KOPT-K1 (cell line): Measurements from ENCODE around the gene TEX2.
A peak's percentile ranks its signal among the peaks of the same experiment; 100 is the strongest.

Experiments used
- H3K27ac ChIP-seq: fragments of 200-600 bp; sonication (generic); 2 replicates; pipeline ENCODE4 v1.5.1; 2016; ENCODE audit warnings: antibody characterized with exemption, mild to moderate bottlenecking, low read depth, low read length; ENCODE audit not compliant: poor library complexity, severe bottlenecking
- H3K36me3 ChIP-seq: fragments of 200-600 bp; sonication (generic); 2 replicates; pipeline ENCODE4 v1.5.1; 2017; ENCODE audit warnings: antibody characterized with exemption, mild to moderate bottlenecking, low read length, moderate library complexity; ENCODE audit not compliant: insufficient read depth
- H3K9me3 ChIP-seq: fragments of 200-600 bp; sonication (generic); 2 replicates; pipeline ENCODE4 v1.5.1; 2017; ENCODE audit warnings: antibody characterized with exemption, low read length, mild to moderate bottlenecking; ENCODE audit not compliant: insufficient read depth, poor library complexity, severe bottlenecking

TEX2 gene

GRCh38 chr17:64263000-64263766 is at the start of gene TEX2:
TSS of gene TEX2 (minus strand) at chr17:64263260. CDS start at chr17:64214217, 49,043 bp downstream.
- Histone ChIP-seq H3K36me3 (no peaks in the 10 kb centered on the region), H3K9me3 (no peaks in the 10 kb centered on the region), H3K27ac (peak within 1 kb of the TSS; percentile 74)

- Histone ChIP-seq H3K27ac (no peak overlapping the region), H3K9me3 (no peaks in the 10 kb centered on the region), H3K36me3 (no peaks in the 10 kb centered on the region)
Observed at GRCh38 chr17:64309710-64310109, 46.6 kb upstream of the TEX2 start.

- Histone ChIP-seq H3K27ac (no peak overlapping the region), H3K36me3 (no peaks in the 10 kb centered on the region), H3K9me3 (no peaks in the 10 kb centered on the region)
Observed at GRCh38 chr17:64309021-64309420, 46.0 kb upstream of the TEX2 start.

- no peaks in the 10 kb centered on the region for H3K9me3 ChIP-seq
- H3K36me3 ChIP-seq, result no peaks in the 10 kb centered on the region
Observed at GRCh38 chr17:64306850-64307463, 43.9 kb upstream of the TEX2 start.

GRCh38 chr17:64304551-64304950 is 41.5 kb upstream of the TEX2 start:
- no peak overlapping the region for H3K27ac ChIP-seq
- H3K36me3 ChIP-seq, result no peaks in the 10 kb centered on the region
- no peaks in the 10 kb centered on the region for H3K9me3 ChIP-seq

More at GRCh38 chr17:64306850-64307463, 43.9 kb upstream of the TEX2 start:
- no peak overlapping the region for H3K27ac ChIP-seq

- no peak overlapping the region for H3K27ac ChIP-seq
- H3K9me3 ChIP-seq, result no peaks in the 10 kb centered on the region
- no peaks in the 10 kb centered on the region for H3K36me3 ChIP-seq
Observed at GRCh38 chr17:64300699-64300965, 37.6 kb upstream of the TEX2 start.

- no peaks in the 10 kb centered on the region for H3K9me3 ChIP-seq
- no peak overlapping the region for H3K27ac ChIP-seq
- no peaks in the 10 kb centered on the region for H3K36me3 ChIP-seq
Observed at GRCh38 chr17:64297467-64298088, 34.5 kb upstream of the TEX2 start.

GRCh38 chr17:64296246-64296645 is 33.2 kb upstream of the TEX2 start:
- no peaks in the 10 kb centered on the region for H3K36me3 ChIP-seq
- no peaks in the 10 kb centered on the region for H3K9me3 ChIP-seq
- no peak overlapping the region for H3K27ac ChIP-seq

- Histone ChIP-seq H3K27ac (no peak overlapping the region), H3K36me3 (no peaks in the 10 kb centered on the region), H3K9me3 (no peaks in the 10 kb centered on the region)
Observed at GRCh38 chr17:64295146-64295545, 32.1 kb upstream of the TEX2 start.

GRCh38 chr17:64291268-64291851 is 28.3 kb upstream of the TEX2 start:
- no peak overlapping the region for H3K27ac ChIP-seq
- no peaks in the 10 kb centered on the region for H3K36me3 ChIP-seq
- no peaks in the 10 kb centered on the region for H3K9me3 ChIP-seq

GRCh38 chr17:64289741-64290141 is 26.7 kb upstream of the TEX2 start:
- Histone ChIP-seq H3K36me3 (no peaks in the 10 kb centered on the region), H3K27ac (no peak overlapping the region), H3K9me3 (no peaks in the 10 kb centered on the region)

GRCh38 chr17:64282753-64283080 is 19.7 kb upstream of the TEX2 start:
- Histone ChIP-seq H3K36me3 (no peaks in the 10 kb centered on the region), H3K27ac (no peak overlapping the region), H3K9me3 (no peaks in the 10 kb centered on the region)

GRCh38 chr17:64281962-64282752 is 19.1 kb upstream of the TEX2 start:
- Histone ChIP-seq H3K27ac (no peak overlapping the region), H3K36me3 (no peaks in the 10 kb centered on the region)

GRCh38 chr17:64278614-64279013 is 15.6 kb upstream of the TEX2 start:
- no peak overlapping the region for H3K27ac ChIP-seq
- no peaks in the 10 kb centered on the region for H3K36me3 ChIP-seq
- H3K9me3 ChIP-seq, result no peaks in the 10 kb centered on the region

More at GRCh38 chr17:64281962-64282752, 19.1 kb upstream of the TEX2 start:
- H3K9me3 ChIP-seq, result no peaks in the 10 kb centered on the region
